ENCODE results near the gene RPL10A. TPM values are rescaled to one million over a fixed set of nuclear protein-coding genes. Genes with fewer than 3 reads are reported as not detected.

RPL10A gene
- total and polyA plus RNA-seq, 2 of the 8 experiments (the other 6 are each of a cell fraction or from before 2014, with no cell fraction given), result 1,893 to 2,948 TPM

DNA sequence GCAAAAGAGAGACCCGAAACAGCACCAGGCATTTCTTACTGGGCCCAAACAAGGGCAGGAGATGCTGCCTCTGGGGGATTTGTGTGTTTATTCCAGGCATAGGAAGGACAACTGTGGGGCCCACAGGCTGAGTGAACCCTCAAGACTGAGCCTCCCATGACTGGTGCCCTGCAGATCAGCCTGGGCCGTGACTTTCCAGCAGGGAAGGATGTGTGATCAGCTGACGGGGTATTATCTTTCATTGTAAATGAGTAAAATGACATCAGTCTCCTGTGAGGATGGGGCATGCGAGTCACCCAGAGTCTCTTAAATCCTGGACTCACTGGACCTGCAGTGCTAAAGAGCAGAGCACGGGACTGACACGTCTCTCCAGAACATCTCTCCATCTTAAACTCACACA is 32.6 kb downstream of the RPL10A start (continued):
- TF ChIP-seq, protein P1, sequence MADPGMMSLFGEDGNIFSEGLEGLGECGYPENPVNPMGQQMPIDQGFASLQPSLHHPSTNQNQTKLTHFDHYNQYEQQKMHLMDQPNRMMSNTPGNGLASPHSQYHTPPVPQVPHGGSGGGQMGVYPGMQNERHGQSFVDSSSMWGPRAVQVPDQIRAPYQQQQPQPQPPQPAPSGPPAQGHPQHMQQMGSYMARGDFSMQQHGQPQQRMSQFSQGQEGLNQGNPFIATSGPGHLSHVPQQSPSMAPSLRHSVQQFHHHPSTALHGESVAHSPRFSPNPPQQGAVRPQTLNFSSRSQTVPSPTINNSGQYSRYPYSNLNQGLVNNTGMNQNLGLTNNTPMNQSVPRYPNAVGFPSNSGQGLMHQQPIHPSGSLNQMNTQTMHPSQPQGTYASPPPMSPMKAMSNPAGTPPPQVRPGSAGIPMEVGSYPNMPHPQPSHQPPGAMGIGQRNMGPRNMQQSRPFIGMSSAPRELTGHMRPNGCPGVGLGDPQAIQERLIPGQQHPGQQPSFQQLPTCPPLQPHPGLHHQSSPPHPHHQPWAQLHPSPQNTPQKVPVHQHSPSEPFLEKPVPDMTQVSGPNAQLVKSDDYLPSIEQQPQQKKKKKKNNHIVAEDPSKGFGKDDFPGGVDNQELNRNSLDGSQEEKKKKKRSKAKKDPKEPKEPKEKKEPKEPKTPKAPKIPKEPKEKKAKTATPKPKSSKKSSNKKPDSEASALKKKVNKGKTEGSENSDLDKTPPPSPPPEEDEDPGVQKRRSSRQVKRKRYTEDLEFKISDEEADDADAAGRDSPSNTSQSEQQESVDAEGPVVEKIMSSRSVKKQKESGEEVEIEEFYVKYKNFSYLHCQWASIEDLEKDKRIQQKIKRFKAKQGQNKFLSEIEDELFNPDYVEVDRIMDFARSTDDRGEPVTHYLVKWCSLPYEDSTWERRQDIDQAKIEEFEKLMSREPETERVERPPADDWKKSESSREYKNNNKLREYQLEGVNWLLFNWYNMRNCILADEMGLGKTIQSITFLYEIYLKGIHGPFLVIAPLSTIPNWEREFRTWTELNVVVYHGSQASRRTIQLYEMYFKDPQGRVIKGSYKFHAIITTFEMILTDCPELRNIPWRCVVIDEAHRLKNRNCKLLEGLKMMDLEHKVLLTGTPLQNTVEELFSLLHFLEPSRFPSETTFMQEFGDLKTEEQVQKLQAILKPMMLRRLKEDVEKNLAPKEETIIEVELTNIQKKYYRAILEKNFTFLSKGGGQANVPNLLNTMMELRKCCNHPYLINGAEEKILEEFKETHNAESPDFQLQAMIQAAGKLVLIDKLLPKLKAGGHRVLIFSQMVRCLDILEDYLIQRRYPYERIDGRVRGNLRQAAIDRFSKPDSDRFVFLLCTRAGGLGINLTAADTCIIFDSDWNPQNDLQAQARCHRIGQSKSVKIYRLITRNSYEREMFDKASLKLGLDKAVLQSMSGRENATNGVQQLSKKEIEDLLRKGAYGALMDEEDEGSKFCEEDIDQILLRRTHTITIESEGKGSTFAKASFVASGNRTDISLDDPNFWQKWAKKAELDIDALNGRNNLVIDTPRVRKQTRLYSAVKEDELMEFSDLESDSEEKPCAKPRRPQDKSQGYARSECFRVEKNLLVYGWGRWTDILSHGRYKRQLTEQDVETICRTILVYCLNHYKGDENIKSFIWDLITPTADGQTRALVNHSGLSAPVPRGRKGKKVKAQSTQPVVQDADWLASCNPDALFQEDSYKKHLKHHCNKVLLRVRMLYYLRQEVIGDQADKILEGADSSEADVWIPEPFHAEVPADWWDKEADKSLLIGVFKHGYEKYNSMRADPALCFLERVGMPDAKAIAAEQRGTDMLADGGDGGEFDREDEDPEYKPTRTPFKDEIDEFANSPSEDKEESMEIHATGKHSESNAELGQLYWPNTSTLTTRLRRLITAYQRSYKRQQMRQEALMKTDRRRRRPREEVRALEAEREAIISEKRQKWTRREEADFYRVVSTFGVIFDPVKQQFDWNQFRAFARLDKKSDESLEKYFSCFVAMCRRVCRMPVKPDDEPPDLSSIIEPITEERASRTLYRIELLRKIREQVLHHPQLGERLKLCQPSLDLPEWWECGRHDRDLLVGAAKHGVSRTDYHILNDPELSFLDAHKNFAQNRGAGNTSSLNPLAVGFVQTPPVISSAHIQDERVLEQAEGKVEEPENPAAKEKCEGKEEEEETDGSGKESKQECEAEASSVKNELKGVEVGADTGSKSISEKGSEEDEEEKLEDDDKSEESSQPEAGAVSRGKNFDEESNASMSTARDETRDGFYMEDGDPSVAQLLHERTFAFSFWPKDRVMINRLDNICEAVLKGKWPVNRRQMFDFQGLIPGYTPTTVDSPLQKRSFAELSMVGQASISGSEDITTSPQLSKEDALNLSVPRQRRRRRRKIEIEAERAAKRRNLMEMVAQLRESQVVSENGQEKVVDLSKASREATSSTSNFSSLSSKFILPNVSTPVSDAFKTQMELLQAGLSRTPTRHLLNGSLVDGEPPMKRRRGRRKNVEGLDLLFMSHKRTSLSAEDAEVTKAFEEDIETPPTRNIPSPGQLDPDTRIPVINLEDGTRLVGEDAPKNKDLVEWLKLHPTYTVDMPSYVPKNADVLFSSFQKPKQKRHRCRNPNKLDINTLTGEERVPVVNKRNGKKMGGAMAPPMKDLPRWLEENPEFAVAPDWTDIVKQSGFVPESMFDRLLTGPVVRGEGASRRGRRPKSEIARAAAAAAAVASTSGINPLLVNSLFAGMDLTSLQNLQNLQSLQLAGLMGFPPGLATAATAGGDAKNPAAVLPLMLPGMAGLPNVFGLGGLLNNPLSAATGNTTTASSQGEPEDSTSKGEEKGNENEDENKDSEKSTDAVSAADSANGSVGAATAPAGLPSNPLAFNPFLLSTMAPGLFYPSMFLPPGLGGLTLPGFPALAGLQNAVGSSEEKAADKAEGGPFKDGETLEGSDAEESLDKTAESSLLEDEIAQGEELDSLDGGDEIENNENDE (IDR thresholded peaks at IDR 0.05; ENCODE audit: insufficient replicate concordance, low read length), result no peak
- TF ChIP-seq SUZ12 (IDR thresholded peaks at IDR 0.05; ENCODE audit: low read length) (no peak), NANOG (IDR thresholded peaks at IDR 0.05; ENCODE audit: insufficient read depth, low read depth, low read length, poor library complexity, severe bottlenecking) (no peak), CREB1 (IDR thresholded peaks at IDR 0.05) (no peak), YY1 (IDR thresholded peaks at IDR 0.05; ENCODE audit: low read depth, low read length) (no peak)
- TF ChIP-seq, protein P2, sequence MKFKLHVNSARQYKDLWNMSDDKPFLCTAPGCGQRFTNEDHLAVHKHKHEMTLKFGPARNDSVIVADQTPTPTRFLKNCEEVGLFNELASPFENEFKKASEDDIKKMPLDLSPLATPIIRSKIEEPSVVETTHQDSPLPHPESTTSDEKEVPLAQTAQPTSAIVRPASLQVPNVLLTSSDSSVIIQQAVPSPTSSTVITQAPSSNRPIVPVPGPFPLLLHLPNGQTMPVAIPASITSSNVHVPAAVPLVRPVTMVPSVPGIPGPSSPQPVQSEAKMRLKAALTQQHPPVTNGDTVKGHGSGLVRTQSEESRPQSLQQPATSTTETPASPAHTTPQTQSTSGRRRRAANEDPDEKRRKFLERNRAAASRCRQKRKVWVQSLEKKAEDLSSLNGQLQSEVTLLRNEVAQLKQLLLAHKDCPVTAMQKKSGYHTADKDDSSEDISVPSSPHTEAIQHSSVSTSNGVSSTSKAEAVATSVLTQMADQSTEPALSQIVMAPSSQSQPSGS (IDR thresholded peaks at IDR 0.05; ENCODE audit: low read length), result no peak

Data from H1 (cell line).